IPS-15b (cell line): ENCODE data around the gene ATIC.
A peak's percentile ranks its signal among the peaks of the same experiment; 100 is the strongest.
"Not testable (repeated sequence)": the region's sequence is repeated elsewhere in the genome, so short reads cannot be mapped to it uniquely, and the experiment has no call there.

ENCODE experiments used
- H3K27me3 ChIP-seq: one replicate; pipeline ENCODE4 v1.6.1; 2013; ENCODE audit warnings: low read length; ENCODE audit not compliant: control insufficient read depth, insufficient read depth
- H3K36me3 ChIP-seq: one replicate; pipeline ENCODE4 v1.6.1; 2013; ENCODE audit warnings: low read length; ENCODE audit not compliant: control insufficient read depth, insufficient read depth
- H3K4me1 ChIP-seq: one replicate; pipeline ENCODE4 v1.6.1; 2013; ENCODE audit warnings: mild to moderate bottlenecking, low read length; ENCODE audit not compliant: control insufficient read depth, insufficient read depth
- H3K4me3 ChIP-seq: one replicate; pipeline ENCODE4 v1.5.1; 2013; ENCODE audit warnings: low read depth, low read length
- H3K9ac ChIP-seq: one replicate; pipeline ENCODE4 v1.6.1; 2013; ENCODE audit warnings: low read depth, mild to moderate bottlenecking, low read length
- H3K9me3 ChIP-seq: one replicate; pipeline ENCODE4 v1.6.1; 2013; ENCODE audit warnings: mild to moderate bottlenecking, low read length; ENCODE audit not compliant: control insufficient read depth, insufficient read depth

The ATIC gene

DNA sequence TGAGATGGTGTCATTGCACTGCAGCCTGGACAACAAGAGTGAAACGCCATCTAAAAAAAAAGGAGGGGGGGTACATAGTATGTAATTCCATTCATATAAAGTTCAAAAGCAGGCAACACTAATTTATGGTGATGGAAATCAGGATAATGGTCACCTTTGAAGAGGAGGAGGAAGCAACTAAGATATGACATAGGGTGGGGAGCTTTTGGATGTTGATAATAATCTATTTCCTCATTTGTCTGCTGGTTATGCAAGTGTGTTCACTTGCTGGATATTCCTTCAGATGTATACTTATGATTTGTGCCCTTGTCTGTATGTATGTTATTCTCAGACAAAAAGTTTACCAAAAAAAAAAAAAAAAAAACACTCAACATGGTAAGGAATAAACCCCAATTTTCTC, 28.6 kb upstream of the ATIC start:
- H3K9ac ChIP-seq, result no peak overlapping the region
- no peaks in the 10 kb centered on the region for H3K27me3 ChIP-seq
- H3K4me3 ChIP-seq, result no peak overlapping the region
- no peaks in the 10 kb centered on the region for H3K4me1 ChIP-seq
- no peaks in the 10 kb centered on the region for H3K36me3 ChIP-seq
- H3K9me3 ChIP-seq, result no peaks in the 10 kb centered on the region

DNA sequence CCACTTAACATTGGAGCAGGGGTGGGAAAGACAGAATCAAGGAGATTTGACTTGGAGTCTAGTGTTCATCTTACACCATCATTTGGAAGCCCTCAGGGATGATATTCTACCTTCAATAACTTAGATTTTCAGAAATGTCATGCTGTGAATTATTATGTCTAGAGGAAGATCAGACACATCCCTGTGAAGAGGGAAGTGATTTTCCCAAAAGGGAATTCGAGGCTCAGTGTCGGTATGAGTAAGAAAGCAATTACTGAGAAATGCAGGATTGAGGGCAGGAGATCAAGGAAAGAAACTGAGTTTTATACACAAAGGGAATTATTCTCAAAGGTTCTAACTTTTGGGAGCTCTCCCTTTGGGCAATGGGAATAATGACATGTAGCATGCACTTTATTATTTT, 25.6 kb upstream of the ATIC start:
- H3K4me1 ChIP-seq, result no peaks in the 10 kb centered on the region
- no peaks in the 10 kb centered on the region for H3K9me3 ChIP-seq
- H3K9ac ChIP-seq, result no peak overlapping the region
- H3K27me3 ChIP-seq, result no peaks in the 10 kb centered on the region
- no peaks in the 10 kb centered on the region for H3K36me3 ChIP-seq
- no peak overlapping the region for H3K4me3 ChIP-seq

DNA sequence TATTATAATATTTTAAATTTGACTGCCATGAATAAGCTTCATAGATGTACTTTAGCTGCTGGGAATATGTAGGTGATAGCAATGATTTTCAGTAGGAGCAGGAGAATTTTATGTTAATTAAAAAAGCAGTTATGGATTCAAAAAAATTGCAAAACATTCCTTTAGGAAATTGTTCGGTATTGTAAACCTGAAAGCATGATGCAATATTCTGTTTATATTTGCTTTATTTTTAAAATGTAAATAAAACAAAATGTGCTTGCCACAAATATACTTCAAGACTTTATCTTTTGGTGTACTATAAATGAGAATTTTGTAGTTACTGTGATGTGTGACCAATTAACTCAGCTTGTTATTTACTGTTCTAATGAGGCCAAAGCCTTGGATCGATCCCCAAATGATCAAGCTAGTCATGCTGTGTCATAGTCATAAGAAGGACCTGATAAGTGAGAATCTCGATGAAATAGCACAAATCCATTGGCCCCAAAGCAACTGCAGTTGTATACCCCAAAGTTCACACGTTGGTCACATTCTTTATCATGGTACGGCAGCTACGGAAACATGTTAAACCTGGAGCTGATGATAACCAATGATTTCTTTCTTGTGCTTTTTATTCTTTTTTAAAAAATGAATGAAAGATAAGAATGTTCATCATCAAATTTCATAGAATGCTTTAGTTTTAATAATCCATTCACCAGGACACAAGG, 23.6 kb upstream of the ATIC start:
- Histone ChIP-seq H3K9me3 (no peaks in the 10 kb centered on the region), H3K27me3 (no peaks in the 10 kb centered on the region), H3K36me3 (no peaks in the 10 kb centered on the region), H3K9ac (no peak overlapping the region), H3K4me3 (no peak overlapping the region), H3K4me1 (no peaks in the 10 kb centered on the region)

DNA sequence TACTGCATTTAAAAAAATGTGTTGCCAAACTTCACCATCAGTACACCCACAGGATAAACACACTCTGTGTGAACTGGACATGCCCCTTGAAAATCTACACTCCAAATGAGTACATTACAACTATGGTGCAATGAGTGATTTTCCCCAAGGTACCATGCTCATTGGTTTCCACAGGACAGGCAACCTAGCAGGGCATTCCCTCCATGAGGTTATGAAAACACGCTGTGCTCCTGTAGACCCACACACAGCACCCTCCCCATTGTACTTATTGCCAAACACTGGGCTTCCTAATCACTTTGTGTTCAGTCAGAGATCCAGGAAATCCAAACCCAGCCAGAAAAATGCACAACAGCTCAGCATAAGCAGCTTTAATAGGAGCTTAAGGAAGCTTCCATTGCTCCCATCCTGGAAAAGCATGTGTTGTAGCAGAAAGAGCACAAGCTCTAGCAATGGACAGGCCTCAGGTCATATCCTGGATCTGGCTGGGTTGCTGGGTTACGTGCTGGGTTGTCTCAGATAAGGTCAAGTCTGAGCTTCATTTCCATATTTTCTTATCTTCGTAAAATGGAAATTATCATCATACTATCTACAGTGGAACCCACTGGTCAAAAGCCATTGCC, 20.8 kb upstream of the ATIC start:
- no peaks in the 10 kb centered on the region for H3K27me3 ChIP-seq
- H3K4me3 ChIP-seq, result no peak overlapping the region
- no peaks in the 10 kb centered on the region for H3K4me1 ChIP-seq
- H3K36me3 ChIP-seq, result no peaks in the 10 kb centered on the region
- H3K9me3 ChIP-seq, result no peaks in the 10 kb centered on the region
- no peak overlapping the region for H3K9ac ChIP-seq

DNA sequence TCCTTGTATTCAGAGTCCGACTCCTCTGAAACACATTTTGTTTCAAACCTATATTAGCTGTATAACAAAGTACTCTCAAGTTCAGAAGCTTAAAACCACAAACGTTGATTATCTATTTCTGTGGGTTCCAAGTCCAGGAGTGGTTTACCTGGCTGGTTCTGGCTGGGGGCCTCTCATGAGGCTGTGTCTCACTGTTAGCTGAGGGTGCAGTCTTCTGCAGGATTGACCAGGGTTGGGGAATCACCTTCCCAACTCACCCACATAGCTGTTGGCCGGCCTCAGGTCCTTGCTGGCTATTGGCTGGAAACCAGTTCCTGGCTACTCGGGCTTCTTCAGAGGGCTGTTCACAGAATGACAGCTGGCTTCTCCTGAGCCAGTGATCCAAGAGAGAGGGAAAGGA, 18.0 kb upstream of the ATIC start:
- H3K9me3 ChIP-seq, result no peaks in the 10 kb centered on the region
- H3K36me3 ChIP-seq, result no peaks in the 10 kb centered on the region
- no peak overlapping the region for H3K4me3 ChIP-seq
- no peak overlapping the region for H3K9ac ChIP-seq
- H3K27me3 ChIP-seq, result no peaks in the 10 kb centered on the region
- no peaks in the 10 kb centered on the region for H3K4me1 ChIP-seq

DNA sequence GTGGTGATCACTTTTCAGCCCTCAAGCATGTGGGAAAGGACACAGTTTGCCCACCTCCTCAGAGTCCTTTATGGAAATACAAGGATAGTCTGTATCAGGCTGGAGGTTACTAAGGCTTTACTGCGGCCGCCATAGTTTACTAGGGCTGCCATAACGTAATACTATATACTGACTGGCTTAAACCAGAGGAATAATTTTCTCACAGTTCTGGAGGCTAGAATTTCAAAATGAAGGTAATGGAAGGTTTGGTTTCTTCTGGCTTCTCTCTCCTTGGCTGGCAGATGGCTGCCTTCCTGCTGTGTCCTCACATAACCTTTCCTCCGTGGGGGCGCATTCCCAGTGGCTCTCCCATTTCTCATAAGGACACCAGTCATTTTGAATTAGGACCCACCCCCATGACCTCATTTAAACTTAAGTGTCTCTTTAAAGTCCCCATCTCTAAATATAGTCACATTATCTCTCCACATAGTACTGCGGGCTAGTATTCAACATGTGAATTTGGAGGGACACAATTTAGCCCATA, 12.5 kb upstream of the ATIC start:
- Histone ChIP-seq H3K9me3 (no peaks in the 10 kb centered on the region), H3K4me1 (no peaks in the 10 kb centered on the region), H3K9ac (no peak overlapping the region), H3K4me3 (no peak overlapping the region), H3K27me3 (no peaks in the 10 kb centered on the region), H3K36me3 (no peaks in the 10 kb centered on the region)

DNA sequence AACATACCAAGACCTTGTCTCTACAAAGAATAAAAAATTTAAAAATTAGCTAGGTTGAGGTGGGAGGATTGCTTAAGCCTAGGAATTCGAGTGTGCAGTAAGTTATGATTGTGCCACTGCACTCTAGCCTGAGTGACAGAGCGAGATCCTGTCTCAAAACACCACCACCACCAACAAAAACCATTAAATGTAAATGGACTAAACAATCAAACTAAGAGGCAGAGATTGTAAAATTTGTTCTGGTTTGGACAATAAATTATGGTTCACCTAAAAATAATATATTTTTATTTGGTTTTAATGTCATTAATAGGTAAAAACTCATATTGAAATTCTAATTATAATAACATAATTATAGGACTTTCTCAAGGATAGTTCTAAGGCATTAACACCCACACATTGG, 9.9 kb upstream of the ATIC start:
- Histone ChIP-seq H3K4me1 (no peaks in the 10 kb centered on the region), H3K4me3 (no peak overlapping the region), H3K36me3 (no peaks in the 10 kb centered on the region), H3K9ac (no peak overlapping the region), H3K27me3 (no peaks in the 10 kb centered on the region), H3K9me3 (no peaks in the 10 kb centered on the region)

DNA sequence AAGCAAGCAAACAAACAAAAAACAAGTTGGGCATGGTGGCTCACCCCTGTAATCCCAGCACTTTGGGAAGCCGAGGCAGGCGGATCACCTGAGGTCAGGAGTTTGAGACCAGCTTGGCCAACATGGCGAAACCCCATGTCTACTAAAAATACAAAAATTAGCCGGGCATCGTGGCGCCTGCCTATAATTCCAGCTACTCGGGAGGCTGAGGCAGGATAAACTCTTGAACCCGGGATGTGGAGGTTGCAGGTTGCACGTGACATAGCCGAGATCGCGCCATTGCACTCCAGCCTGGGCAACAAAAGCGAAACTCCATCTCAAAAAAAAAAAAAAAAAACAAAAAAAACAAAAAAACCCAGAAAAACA, 617 bp upstream of the ATIC start:
- H3K4me1 ChIP-seq, result not testable (repeated sequence)

DNA sequence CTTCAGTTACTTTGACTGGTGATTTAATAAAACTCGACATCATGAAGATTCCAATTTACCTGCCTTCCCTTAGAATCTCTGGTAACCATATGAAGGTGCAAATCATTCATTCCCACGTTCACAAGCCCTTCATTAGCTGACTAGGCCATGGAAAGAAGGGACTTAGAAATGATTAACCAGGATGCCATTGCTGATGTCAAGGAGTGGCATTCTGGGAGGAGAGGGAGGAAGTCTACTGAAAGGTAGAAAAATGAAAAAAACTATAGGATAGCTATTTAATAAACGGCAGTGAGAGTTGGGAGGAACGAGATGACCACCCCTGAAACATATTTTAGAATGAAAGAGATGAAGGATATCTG, 1.4 kb downstream of the ATIC start:
- Histone ChIP-seq H3K36me3 (peaks cover 2% of the 10 kb centered on the region), H3K9ac (peak overlapping the region; percentile 32), H3K27me3 (no peaks in the 10 kb centered on the region), H3K4me3 (peak overlapping the region; percentile 92), H3K9me3 (no peaks in the 10 kb centered on the region), H3K4me1 (peaks cover 7% of the 10 kb centered on the region)

More for the DNA sequence above, 617 bp upstream of the ATIC start:
- peak overlapping the region; percentile 70 for H3K9ac ChIP-seq
- H3K4me3 ChIP-seq, result peak overlapping the region; percentile 92
- not testable (repeated sequence) for H3K27me3 ChIP-seq, H3K9me3 ChIP-seq, H3K36me3 ChIP-seq

DNA sequence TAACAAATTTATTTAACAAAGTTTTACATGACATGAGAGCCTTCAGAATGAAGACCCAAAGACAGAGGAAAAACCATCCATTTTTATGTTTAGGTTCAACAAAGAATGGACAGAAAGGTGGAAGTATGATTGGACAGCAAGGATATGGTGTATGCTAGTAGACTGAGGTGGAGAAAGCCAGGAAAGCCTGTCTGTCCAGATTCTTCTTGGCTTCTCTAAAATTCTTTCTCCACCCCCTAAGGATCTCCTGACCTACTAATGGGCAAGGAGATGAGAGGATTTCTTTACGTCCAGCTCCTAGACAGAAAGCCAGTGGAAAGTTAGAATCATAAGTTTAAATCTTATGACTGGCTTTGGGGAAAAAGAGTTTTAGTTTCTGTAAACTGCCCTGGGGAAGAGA, 3.0 kb downstream of the ATIC start:
- Histone ChIP-seq H3K27me3 (no peaks in the 10 kb centered on the region), H3K9me3 (no peaks in the 10 kb centered on the region), H3K4me3 (no peak overlapping the region), H3K4me1 (peaks cover 7% of the 10 kb centered on the region), H3K36me3 (peaks cover 13% of the 10 kb centered on the region), H3K9ac (no peak overlapping the region)

DNA sequence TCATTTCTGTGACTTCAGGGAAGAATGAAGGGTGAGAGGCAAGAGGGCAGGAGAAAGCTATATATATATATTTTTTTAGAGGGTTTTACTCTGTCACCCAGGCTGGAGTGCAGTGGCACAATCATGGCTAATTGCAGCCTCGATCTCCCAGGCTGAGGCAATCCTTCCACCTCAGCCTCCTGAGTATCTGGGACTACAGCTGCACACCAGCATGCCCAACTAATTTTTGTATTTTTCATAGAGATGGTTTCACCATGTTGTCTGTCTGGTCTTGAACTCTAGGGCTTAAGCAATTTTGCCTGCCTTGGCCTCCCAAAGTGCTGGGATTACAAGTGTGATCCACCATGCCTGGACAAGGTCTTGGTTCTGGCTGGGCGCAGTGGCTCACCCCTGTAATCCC, 3.4 kb downstream of the ATIC start:
- no peak overlapping the region for H3K9ac ChIP-seq
- no peaks in the 10 kb centered on the region for H3K9me3 ChIP-seq
- peaks cover 13% of the 10 kb centered on the region for H3K36me3 ChIP-seq
- H3K27me3 ChIP-seq, result no peaks in the 10 kb centered on the region
- H3K4me3 ChIP-seq, result no peak overlapping the region
- peaks cover 7% of the 10 kb centered on the region for H3K4me1 ChIP-seq

DNA sequence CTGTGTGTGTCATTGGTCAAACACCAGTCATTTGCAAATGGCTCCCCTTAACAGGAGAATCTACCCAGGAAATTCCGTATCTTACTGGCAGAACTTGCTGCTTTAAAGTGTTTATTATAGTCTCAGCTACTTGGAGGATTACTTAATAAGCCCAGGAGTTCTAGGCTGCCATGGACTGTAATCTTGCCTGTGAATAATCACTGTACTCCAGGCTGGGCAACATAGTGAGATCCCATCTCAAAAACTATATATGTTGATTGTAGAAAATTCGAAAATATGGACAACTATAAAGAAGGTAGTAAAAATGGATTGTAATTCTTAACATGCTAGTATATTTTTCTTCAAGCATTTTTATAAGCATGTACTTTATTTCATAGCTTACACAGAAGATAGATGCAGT, 4.5 kb downstream of the ATIC start:
- Histone ChIP-seq H3K4me3 (no peak overlapping the region), H3K27me3 (no peaks in the 10 kb centered on the region), H3K36me3 (peaks cover 17% of the 10 kb centered on the region), H3K9ac (no peak overlapping the region), H3K4me1 (peaks cover 7% of the 10 kb centered on the region), H3K9me3 (no peaks in the 10 kb centered on the region)
